ENCODE results near the gene EXOC4. TPM values are rescaled to one million over a fixed set of nuclear protein-coding genes. Genes with fewer than 3 reads are reported as not detected.

EXOC4 gene
- total RNA-seq, 4 donors from 2014 or later = 30.7 to 62.4 (median 40.4) TPM

DNA sequence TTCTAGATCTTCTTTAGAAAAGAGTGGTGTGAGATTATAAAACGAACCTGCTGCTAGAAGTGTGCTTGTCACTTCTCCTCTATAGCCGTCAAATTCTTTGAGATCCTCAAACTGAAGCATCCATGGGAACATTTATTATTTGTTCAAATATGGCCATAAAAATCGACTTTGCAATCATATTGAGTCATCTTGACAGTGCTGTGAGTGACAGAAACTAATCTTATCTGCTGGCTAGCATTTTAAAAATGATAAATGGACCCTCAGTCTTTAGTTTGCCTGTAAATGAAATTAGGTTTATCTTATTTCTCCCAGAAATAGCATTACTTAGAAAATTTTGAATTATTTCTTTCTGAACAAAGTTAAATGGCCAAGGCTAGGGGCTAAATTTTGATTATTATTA lies 290.8 kb downstream of the EXOC4 start:
- H3K9me3 ChIP-seq = no peaks in the 10 kb centered on the region
- no peak for DNase-seq
- H3K36me3 ChIP-seq = no peaks in the 10 kb centered on the region
- no peak for TF ChIP-seq POLR2A (IDR thresholded peaks at IDR 0.05)
- TF ChIP-seq, protein P1, sequence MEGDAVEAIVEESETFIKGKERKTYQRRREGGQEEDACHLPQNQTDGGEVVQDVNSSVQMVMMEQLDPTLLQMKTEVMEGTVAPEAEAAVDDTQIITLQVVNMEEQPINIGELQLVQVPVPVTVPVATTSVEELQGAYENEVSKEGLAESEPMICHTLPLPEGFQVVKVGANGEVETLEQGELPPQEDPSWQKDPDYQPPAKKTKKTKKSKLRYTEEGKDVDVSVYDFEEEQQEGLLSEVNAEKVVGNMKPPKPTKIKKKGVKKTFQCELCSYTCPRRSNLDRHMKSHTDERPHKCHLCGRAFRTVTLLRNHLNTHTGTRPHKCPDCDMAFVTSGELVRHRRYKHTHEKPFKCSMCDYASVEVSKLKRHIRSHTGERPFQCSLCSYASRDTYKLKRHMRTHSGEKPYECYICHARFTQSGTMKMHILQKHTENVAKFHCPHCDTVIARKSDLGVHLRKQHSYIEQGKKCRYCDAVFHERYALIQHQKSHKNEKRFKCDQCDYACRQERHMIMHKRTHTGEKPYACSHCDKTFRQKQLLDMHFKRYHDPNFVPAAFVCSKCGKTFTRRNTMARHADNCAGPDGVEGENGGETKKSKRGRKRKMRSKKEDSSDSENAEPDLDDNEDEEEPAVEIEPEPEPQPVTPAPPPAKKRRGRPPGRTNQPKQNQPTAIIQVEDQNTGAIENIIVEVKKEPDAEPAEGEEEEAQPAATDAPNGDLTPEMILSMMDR (IDR thresholded peaks at IDR 0.05) = no peak
- H3K4me1 ChIP-seq = no peaks in the 10 kb centered on the region
- no peak overlapping the region for H3K27ac ChIP-seq
- H3K27me3 ChIP-seq = no peaks in the 10 kb centered on the region
- intact Hi-C loops (cut with DNase I) = no loop called here
- WGBS, 2 donors = 75 to 80% methylated on average over 3 of the region's 3 CpGs
- no peak overlapping the region for H3K4me3 ChIP-seq

DNA sequence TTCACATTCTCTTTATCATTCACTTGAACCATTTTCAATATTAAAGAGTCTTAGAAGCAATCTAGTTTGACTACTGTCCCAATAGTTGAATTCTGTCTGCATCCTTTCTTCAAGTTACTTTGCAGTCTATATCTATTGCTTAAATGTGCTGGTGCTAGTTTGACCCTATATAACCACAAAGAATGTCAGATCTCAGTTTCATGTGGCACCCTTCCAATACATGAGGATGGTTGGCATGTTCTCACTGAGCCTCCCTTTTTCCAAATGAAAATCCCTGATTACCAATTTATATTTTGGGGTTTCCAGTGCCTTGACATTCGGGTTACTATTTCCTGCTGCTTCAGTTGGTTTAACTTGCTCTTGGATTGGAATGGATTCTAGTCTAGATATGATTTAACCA lies 292.7 kb downstream of the EXOC4 start:
- no peak overlapping the region for H3K4me3 ChIP-seq
- no peak for DNase-seq
- no peaks in the 10 kb centered on the region for H3K9me3 ChIP-seq
- intact Hi-C loops (cut with DNase I) = no loop called here
- no peak overlapping the region for H3K27ac ChIP-seq
- TF ChIP-seq, protein P1 (IDR thresholded peaks at IDR 0.05) = no peak
- no peak for TF ChIP-seq POLR2A (IDR thresholded peaks at IDR 0.05)
- WGBS, 2 donors = 61 to 82% methylated on average over 1 of the region's 1 CpG
- no peaks in the 10 kb centered on the region for H3K36me3 ChIP-seq
- no peaks in the 10 kb centered on the region for H3K4me1 ChIP-seq
- no peaks in the 10 kb centered on the region for H3K27me3 ChIP-seq

- Histone ChIP-seq H3K4me3 (no peak overlapping the region), H3K27me3 (no peaks in the 10 kb centered on the region), H3K4me1 (no peaks in the 10 kb centered on the region), H3K9me3 (no peaks in the 10 kb centered on the region), H3K36me3 (no peaks in the 10 kb centered on the region), H3K27ac (no peak overlapping the region)
- intact Hi-C loops (cut with DNase I) = no loop called here
- TF ChIP-seq, protein P1 (IDR thresholded peaks at IDR 0.05) = no peak
- TF ChIP-seq POLR2A (IDR thresholded peaks at IDR 0.05) = no peak
- WGBS, 2 donors = 82 to 92% methylated on average over 4 of the region's 4 CpGs
- no peak for DNase-seq
Measured at GRCh38 chr7:133547981-133548380, 295.1 kb downstream of the EXOC4 start.

DNA sequence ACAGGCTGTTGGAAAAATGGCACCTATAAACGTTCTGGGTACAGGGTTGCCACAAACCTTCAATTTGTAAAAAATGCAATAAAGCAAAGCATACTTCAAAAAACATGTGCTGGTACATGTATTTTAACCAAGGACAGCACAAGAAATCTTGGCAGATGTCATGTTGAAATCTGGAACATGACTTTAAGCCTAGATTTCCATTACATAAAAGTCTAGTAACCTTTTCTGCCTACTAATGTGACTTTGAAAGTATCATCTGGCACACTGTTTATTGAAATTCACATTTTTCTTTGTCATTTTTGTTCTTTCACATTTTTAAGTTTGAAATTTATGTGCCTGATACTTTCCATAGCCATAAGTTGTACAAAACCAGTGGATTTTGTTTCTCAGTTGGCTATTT lies 296.8 kb downstream of the EXOC4 start:
- Histone ChIP-seq H3K27me3 (no peaks in the 10 kb centered on the region), H3K27ac (no peak overlapping the region), H3K4me3 (no peak overlapping the region), H3K9me3 (no peaks in the 10 kb centered on the region), H3K4me1 (no peaks in the 10 kb centered on the region), H3K36me3 (no peaks in the 10 kb centered on the region)
- 44 to 53% methylated on average over 1 of the region's 1 CpG for WGBS, 2 donors
- no peak for TF ChIP-seq POLR2A (IDR thresholded peaks at IDR 0.05)
- TF ChIP-seq, protein P1 (IDR thresholded peaks at IDR 0.05) = no peak
- intact Hi-C loops (cut with DNase I) = no loop called here
- no peak for DNase-seq

- 35 to 55% methylated on average over 3 of the region's 3 CpGs for WGBS, 2 donors
- no peak for DNase-seq
- no peak for TF ChIP-seq POLR2A (IDR thresholded peaks at IDR 0.05)
- TF ChIP-seq, protein P1 (IDR thresholded peaks at IDR 0.05) = no peak
- no peaks in the 10 kb centered on the region for H3K27me3 ChIP-seq
- no peaks in the 10 kb centered on the region for H3K36me3 ChIP-seq
- H3K4me3 ChIP-seq = no peak overlapping the region
- H3K27ac ChIP-seq = no peak overlapping the region
- no peaks in the 10 kb centered on the region for H3K4me1 ChIP-seq
- no peaks in the 10 kb centered on the region for H3K9me3 ChIP-seq
- intact Hi-C loops (cut with DNase I) = no loop called here
Measured at GRCh38 chr7:133550145-133550544, 297.3 kb downstream of the EXOC4 start.
